SK-N-MC (cell line): Measurements from ENCODE around the gene ALS2CL.

Experiments
- EZH2 ChIP-seq: fragments of 200-600 bp; sonication (generic); IDR thresholded peaks from one replicate; pipeline ENCODE4 v1.6.1; 2017; ENCODE audit warnings: antibody characterized with exemption
- FOXP2 ChIP-seq: optimal IDR thresholded peaks from 2 replicates; pipeline ENCODE3; 2011; ENCODE audit warnings: mild to moderate bottlenecking, moderate library complexity; ENCODE audit not compliant: insufficient read depth; ENCODE audit errors: extremely low read length, control extremely low read depth
- POLR2AphosphoS5 ChIP-seq: IDR thresholded peaks from 2 replicates; pipeline ENCODE4 v1.6.1; 2012; ENCODE audit warnings: mild to moderate bottlenecking, low read depth, low read length, borderline replicate concordance

DNA sequence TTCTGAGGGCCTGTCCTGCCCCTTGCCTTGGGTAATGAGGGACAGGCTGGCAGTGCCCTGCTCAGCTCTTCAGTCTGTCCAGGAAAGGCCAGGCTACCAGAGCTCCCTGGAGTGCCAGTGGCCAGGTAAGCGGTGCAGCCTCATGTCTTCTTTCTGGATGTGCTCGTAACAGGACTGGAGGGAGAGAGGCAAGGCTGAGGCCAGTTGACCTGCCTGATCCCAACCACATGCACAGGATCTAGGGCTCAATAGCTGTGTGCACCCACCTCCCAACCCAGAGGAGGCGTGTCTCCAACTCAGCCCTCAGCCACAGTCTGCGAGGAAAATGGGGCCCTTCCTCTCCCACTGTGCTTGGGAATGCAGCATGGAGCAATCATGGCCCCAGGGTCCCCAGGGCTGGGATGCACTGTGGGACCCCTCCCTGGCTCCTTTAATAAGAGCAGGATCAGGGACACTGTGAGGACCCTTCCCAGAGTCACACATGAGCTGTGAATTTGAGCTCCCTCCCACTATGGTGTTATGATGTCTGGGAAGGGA is 22.5 kb downstream of the ALS2CL start:
- TF ChIP-seq EZH2 = no peak
- TF ChIP-seq POLR2AphosphoS5 = no peak
- TF ChIP-seq FOXP2 = no peak
